ENCODE measurements around the gene TNF. TPM values are rescaled to one million over a fixed set of nuclear protein-coding genes. Genes with fewer than 3 reads are reported as not detected.

TNF gene
- total and polyA plus RNA-seq, 2 of the 13 experiments (the other 11 are each of a cell fraction or from before 2014, with no cell fraction given): not detected

DNA sequence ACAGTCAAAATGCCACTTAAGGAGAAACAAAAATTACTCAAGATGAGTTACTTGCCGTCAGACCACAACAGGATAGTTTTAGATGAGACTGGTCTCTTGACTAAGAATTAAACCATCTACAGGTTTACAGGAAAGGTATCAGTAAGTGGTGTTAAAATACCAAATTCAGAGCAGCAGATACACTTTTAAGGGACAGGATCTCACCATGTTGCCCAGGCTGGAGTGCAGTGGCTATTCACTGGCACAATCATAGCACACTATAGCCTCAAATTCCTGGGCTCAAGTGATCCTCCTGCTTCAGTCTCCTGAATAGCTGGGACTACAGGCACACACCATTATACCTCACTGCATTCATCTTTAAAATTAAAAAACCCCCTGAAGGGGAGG is 41.9 kb upstream of the TNF start:
- ATAC-seq (no peak), FAIRE-seq (no peak), DNase-seq (ENCODE audit: low spot score) (no peak)
- BruUV-seq (replicated peaks): no TSS peak
- Histone ChIP-seq H3K9me3 (ENCODE audit: low read length) (no peaks in the 10 kb centered on the region), H3K4me1 (ENCODE audit: insufficient read depth, low read length) (peaks cover 79% of the 10 kb centered on the region), H3K9ac (ENCODE audit: insufficient read depth, low read depth, low read length) (no peak overlapping the region), H3K4me3 (replicated peaks in 1 of 3; ENCODE audit: insufficient read depth in 1 of 3, low read depth in 2 of 3, low read length in 3 of 3) (no peak overlapping the region), H3K36me3 (replicated peaks in 1 of 2; ENCODE audit: control insufficient read depth in 1 of 2, insufficient read depth in 2 of 2, low read length in 2 of 2) (peaks cover 46 to 84% of the 10 kb centered on the region in 2 experiments), H3K27me3 (ENCODE audit: control insufficient read depth in 1 of 2, insufficient read depth in 2 of 2, low read length in 2 of 2) (no peaks in the 10 kb centered on the region), H3K27ac (ENCODE audit: extremely low read length, insufficient read depth, low read length) (no peak overlapping the region), H3K79me2 (ENCODE audit: insufficient read depth, low read length) (peaks cover 29% of the 10 kb centered on the region), H3K4me2 (ENCODE audit: low read depth, low read length) (no peak overlapping the region), H2AFZ (ENCODE audit: low read length) (no peak overlapping the region), H4K20me1 (ENCODE audit: insufficient read depth, low read length) (peaks cover 69% of the 10 kb centered on the region)
- in situ Hi-C loops (cut with HindIII; ENCODE audit: extremely low pct_ligation_motif_present, low pct_unique_long_range_greater_than_20kb): no loop called here
- CTCF ChIA-PET (ENCODE audit: low intra/inter-chr PET ratio, low total read pairs): no interaction called here
- intact Hi-C loops (cut with micrococcal nuclease; ENCODE audit: unreplicated experiment): no loop called here
- 100% methylated on average over 1 of the region's 1 CpG for WGBS (ENCODE audit: low lambda C conversion rate)
- TF ChIP-seq ZBTB42 (CRISPR knock-in tag; IDR thresholded peaks at IDR 0.05): no peak
- 0 out of 2 replicates have a peak, but pooled peaks have one; percentile 25 for TF ChIP-seq ZNF547 (CRISPR knock-in tag; IDR thresholded peaks at IDR 0.05)
- peak; percentile 17; the same call in 1 of the 2 replicates for TF ChIP-seq MBD4 (IDR thresholded peaks at IDR 0.05; ENCODE audit: borderline replicate concordance, low read length)
- TF ChIP-seq, protein P1, sequence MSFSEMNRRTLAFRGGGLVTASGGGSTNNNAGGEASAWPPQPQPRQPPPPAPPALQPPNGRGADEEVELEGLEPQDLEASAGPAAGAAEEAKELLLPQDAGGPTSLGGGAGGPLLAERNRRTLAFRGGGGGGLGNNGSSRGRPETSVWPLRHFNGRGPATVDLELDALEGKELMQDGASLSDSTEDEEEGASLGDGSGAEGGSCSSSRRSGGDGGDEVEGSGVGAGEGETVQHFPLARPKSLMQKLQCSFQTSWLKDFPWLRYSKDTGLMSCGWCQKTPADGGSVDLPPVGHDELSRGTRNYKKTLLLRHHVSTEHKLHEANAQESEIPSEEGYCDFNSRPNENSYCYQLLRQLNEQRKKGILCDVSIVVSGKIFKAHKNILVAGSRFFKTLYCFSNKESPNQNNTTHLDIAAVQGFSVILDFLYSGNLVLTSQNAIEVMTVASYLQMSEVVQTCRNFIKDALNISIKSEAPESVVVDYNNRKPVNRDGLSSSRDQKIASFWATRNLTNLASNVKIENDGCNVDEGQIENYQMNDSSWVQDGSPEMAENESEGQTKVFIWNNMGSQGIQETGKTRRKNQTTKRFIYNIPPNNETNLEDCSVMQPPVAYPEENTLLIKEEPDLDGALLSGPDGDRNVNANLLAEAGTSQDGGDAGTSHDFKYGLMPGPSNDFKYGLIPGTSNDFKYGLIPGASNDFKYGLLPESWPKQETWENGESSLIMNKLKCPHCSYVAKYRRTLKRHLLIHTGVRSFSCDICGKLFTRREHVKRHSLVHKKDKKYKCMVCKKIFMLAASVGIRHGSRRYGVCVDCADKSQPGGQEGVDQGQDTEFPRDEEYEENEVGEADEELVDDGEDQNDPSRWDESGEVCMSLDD (CRISPR knock-in tag; IDR thresholded peaks at IDR 0.05; ENCODE audit: borderline replicate concordance): no peak
- 0 out of 4 replicates have a peak, but pooled peaks of 1 of the 2 experiments have one; percentile 15 for TF ChIP-seq POLR2A (IDR thresholded peaks at IDR 0.05; ENCODE audit: insufficient read depth in 1 of 2, low read depth in 2 of 2, low read length in 2 of 2)
- 0 out of 2 replicates have a peak, but pooled peaks have one; percentile 17 for TF ChIP-seq SAFB2 (CRISPR knock-in tag; IDR thresholded peaks at IDR 0.05; ENCODE audit: borderline replicate concordance, low read depth)
- no peak for TF ChIP-seq ZFX (CRISPR knock-in tag; IDR thresholded peaks at IDR 0.05; ENCODE audit: low read depth)
- TF ChIP-seq RBFOX2 (IDR thresholded peaks at IDR 0.05; ENCODE audit: low read depth, low read length): peak; percentile 68; the same call in 1 of the 2 replicates
- TF ChIP-seq ZNF619 (CRISPR knock-in tag; IDR thresholded peaks at IDR 0.05): no peak
- TF ChIP-seq, protein P2, sequence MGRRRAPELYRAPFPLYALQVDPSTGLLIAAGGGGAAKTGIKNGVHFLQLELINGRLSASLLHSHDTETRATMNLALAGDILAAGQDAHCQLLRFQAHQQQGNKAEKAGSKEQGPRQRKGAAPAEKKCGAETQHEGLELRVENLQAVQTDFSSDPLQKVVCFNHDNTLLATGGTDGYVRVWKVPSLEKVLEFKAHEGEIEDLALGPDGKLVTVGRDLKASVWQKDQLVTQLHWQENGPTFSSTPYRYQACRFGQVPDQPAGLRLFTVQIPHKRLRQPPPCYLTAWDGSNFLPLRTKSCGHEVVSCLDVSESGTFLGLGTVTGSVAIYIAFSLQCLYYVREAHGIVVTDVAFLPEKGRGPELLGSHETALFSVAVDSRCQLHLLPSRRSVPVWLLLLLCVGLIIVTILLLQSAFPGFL (CRISPR knock-in tag; IDR thresholded peaks at IDR 0.05): no peak
- TF ChIP-seq AGO2 (optimal IDR thresholded peaks at IDR 0.05; ENCODE audit: low read depth, low read length): peak; percentile 56
- TF ChIP-seq TBX3 (IDR thresholded peaks at IDR 0.05; ENCODE audit: borderline replicate concordance): no peak
- peak; percentile 49 for TF ChIP-seq POLR2G (IDR thresholded peaks at IDR 0.05; ENCODE audit: low read depth, low read length)
- TF ChIP-seq IKZF4 (CRISPR knock-in tag; IDR thresholded peaks at IDR 0.05; ENCODE audit: borderline replicate concordance, low read depth, not compliant biosample characterization): peak; percentile 29
- POLR2A ChIA-PET: interaction anchor here (1.3 kb wide), 1 partner anchor 8 kb away, joined by 6 read pairs; the partner anchor contains the start of gene DDX39B
